Effector CD4-positive, alpha-beta T cell (primary cell): ENCODE results near the gene FGF11.

ENCODE experiments used
- DNase-seq: peaks from one replicate; pipeline ENCODE4 v3.0.0-alpha.2; 2020
- total RNA-seq: gene quantifications from one replicate; lab custom pipeline; 2026; lab: John Stamatoyannopoulos, UW

FGF11 gene
- 0.94 reads per million for total RNA-seq

GRCh38 chr17:7439462-7440112 lies at the start of gene FGF11:
TSS of gene FGF11 (plus strand) at chr17:7439512. CDS start at chr17:7439621, 109 bp downstream.
- DNase-seq, result no peak

GRCh38 chr17:7389924-7390910 lies 49.1 kb upstream of the FGF11 start:
- DNase-seq, result no peak

GRCh38 chr17:7391307-7391706 lies 48.0 kb upstream of the FGF11 start:
- DNase-seq, result no peak

- DNase-seq, result no peak
Measured at GRCh38 chr17:7392696-7393612, 46.4 kb upstream of the FGF11 start.

- DNase-seq, result peak; percentile 72
Measured at GRCh38 chr17:7393613-7394451, 45.5 kb upstream of the FGF11 start.

- peak; percentile 75 for DNase-seq
Measured at GRCh38 chr17:7394452-7395191, 44.7 kb upstream of the FGF11 start, which contains the start of gene PLSCR3. TSS of gene PLSCR3 (minus strand) at chr17:7394525. CDS start at chr17:7394110, 415 bp downstream.

GRCh38 chr17:7396147-7396546 lies 43.2 kb upstream of the FGF11 start:
- DNase-seq, result no peak

GRCh38 chr17:7398612-7399011 lies 40.7 kb upstream of the FGF11 start:
- no peak for DNase-seq

GRCh38 chr17:7403043-7403726 lies 36.1 kb upstream of the FGF11 start:
- DNase-seq, result peak; percentile 19

- DNase-seq, result no peak
Measured at GRCh38 chr17:7403727-7403976, 35.7 kb upstream of the FGF11 start.

GRCh38 chr17:7403977-7404736 lies 35.2 kb upstream of the FGF11 start, which contains the start of gene TMEM256:
TSS of gene TMEM256 (minus strand) at chr17:7404097. CDS start at chr17:7404084, 13 bp downstream.
- DNase-seq, result peak; percentile 93

GRCh38 chr17:7404737-7405349 lies 34.5 kb upstream of the FGF11 start:
- peak; percentile 68 for DNase-seq

GRCh38 chr17:7405350-7406234 lies 33.7 kb upstream of the FGF11 start:
- no peak for DNase-seq

GRCh38 chr17:7406235-7406825 lies 33.0 kb upstream of the FGF11 start:
- no peak for DNase-seq

- no peak for DNase-seq
Measured at GRCh38 chr17:7407082-7407481, 32.2 kb upstream of the FGF11 start.

GRCh38 chr17:7407485-7408251 lies 31.6 kb upstream of the FGF11 start, which contains the start of gene NLGN2:
TSS of gene NLGN2 (plus strand) at chr17:7407845. CDS start at chr17:7408256, 411 bp downstream.
- no peak for DNase-seq

GRCh38 chr17:7408252-7408727 lies 31.0 kb upstream of the FGF11 start:
- DNase-seq, result no peak
